BJ (cell line): ENCODE results near the gene MAP3K15. TPM values are rescaled to one million over a fixed set of nuclear protein-coding genes. Genes with fewer than 3 reads are reported as not detected.

Source experiments
- CTCF ChIA-PET: fragments of 350-600 bp; formaldehyde crosslinking; extraction: SDS; loops from one replicate; lab custom pipeline; 2021; ENCODE audit warnings: antibody characterized with exemption, inconsistent platforms; lab: Yijun Ruan, JAX
- POLR2A ChIA-PET: fragments of 300-600 bp; sonication (Branson Sonifier 250); formaldehyde crosslinking; extraction: SDS; loops from one replicate; lab custom pipeline; 2021; ENCODE audit warnings: antibody characterized with exemption; lab: Charles Lee
- DNase-seq: peaks from one replicate; pipeline ENCODE4 v3.0.0-alpha.2; 2011; ENCODE audit warnings: low read depth
- H3K27me3 ChIP-seq: 2 replicates; pipeline ENCODE4 v1.6.0; 2011; ENCODE audit warnings: low read length; ENCODE audit not compliant: control insufficient read depth, insufficient read depth
- H3K36me3 ChIP-seq: 2 replicates; pipeline ENCODE4 v1.5.1; 2011; ENCODE audit warnings: low read length; ENCODE audit not compliant: control insufficient read depth, insufficient read depth
- H3K4me3 ChIP-seq: 2 replicates; pipeline ENCODE4 v1.5.1; 2011; ENCODE audit warnings: low read depth, mild to moderate bottlenecking, control low read depth, low read length
- CTCF ChIP-seq: IDR thresholded peaks from 2 replicates; pipeline ENCODE4 v1.5.1; 2011; ENCODE audit warnings: low read depth, mild to moderate bottlenecking, control low read depth, inconsistent platforms, low read length, moderate library complexity; ENCODE audit not compliant: insufficient read depth
- polyA minus RNA-seq: library from RNA; depleted of rRNA, polyadenylated mRNA; stranded (reverse); fragments of >200 nt; gene quantifications from 2 replicates; pipeline ENCODE4 v1.2.3, GENCODE V29; 2011; rRNA and poly(A)+ RNA removed
- polyA plus RNA-seq: library from polyadenylated mRNA; depleted of rRNA; stranded (reverse); fragments of >200 nt; gene quantifications from 2 replicates; pipeline ENCODE4 v1.2.3, GENCODE V29; 2011; rRNA removed

Gene MAP3K15
- 0.04 and 0.07 TPM in 2 replicates for polyA plus RNA-seq
- 0.14 and 0.21 TPM in 2 replicates for polyA minus RNA-seq

GRCh38 chrX:19514791-19515614 is at the start of gene MAP3K15:
Gene MAP3K15, minus strand, starts transcription at chrX:19515508. Its CDS starts 247 bp downstream, at chrX:19515261.
- CTCF ChIA-PET, result no interaction called here
- POLR2A ChIA-PET, result no interaction called here
- H3K27me3 ChIP-seq, result no peaks in the 10 kb centered on the region
- no peak within 1 kb of the TSS for H3K4me3 ChIP-seq
- no peak for TF ChIP-seq CTCF
- no peak for DNase-seq
- no peaks in the 10 kb centered on the region for H3K36me3 ChIP-seq

GRCh38 chrX:19564606-19565005 is 49.3 kb upstream of the MAP3K15 start:
- no peak for DNase-seq
- Histone ChIP-seq H3K4me3 (no peak overlapping the region), H3K27me3 (no peaks in the 10 kb centered on the region), H3K36me3 (no peaks in the 10 kb centered on the region)
- ChIA-PET POLR2A (no interaction called here), CTCF (no interaction called here)
- no peak for TF ChIP-seq CTCF

GRCh38 chrX:19563746-19564145 is 48.4 kb upstream of the MAP3K15 start:
- ChIA-PET POLR2A (no interaction called here), CTCF (no interaction called here)
- TF ChIP-seq CTCF, result no peak

GRCh38 chrX:19563327-19563726 is 48.0 kb upstream of the MAP3K15 start:
- Histone ChIP-seq H3K36me3 (no peaks in the 10 kb centered on the region), H3K27me3 (no peaks in the 10 kb centered on the region), H3K4me3 (no peak overlapping the region)
- DNase-seq, result no peak
- ChIA-PET POLR2A (no interaction called here), CTCF (no interaction called here)
- TF ChIP-seq CTCF, result no peak

More at GRCh38 chrX:19563746-19564145, 48.4 kb upstream of the MAP3K15 start:
- H3K27me3 ChIP-seq, result no peaks in the 10 kb centered on the region
- no peak overlapping the region for H3K4me3 ChIP-seq
- DNase-seq, result no peak
- H3K36me3 ChIP-seq, result no peaks in the 10 kb centered on the region

- no peak for TF ChIP-seq CTCF
- CTCF ChIA-PET, result no interaction called here
- H3K27me3 ChIP-seq, result no peaks in the 10 kb centered on the region
- no peak overlapping the region for H3K4me3 ChIP-seq
- POLR2A ChIA-PET, result no interaction called here
- no peak for DNase-seq
- no peaks in the 10 kb centered on the region for H3K36me3 ChIP-seq
Observed at GRCh38 chrX:19560611-19561010, 45.3 kb upstream of the MAP3K15 start.
